NB4 (cell line): Measurements from ENCODE around the gene NTM.

Source experiments
- MYC ChIP-seq: IDR thresholded peaks from 2 replicates; pipeline ENCODE4 v1.6.1; 2011; ENCODE audit warnings: low read depth, low read length
- POLR2A ChIP-seq: IDR thresholded peaks from 2 replicates; pipeline ENCODE4 v1.6.1; 2011; ENCODE audit warnings: mild to moderate bottlenecking; ENCODE audit not compliant: insufficient read length; ENCODE audit errors: extremely low read depth
- TF ChIP-seq, protein P1 (sequence below): IDR thresholded peaks from one replicate; pipeline ENCODE4 v1.5.1; 2012; ENCODE audit warnings: low read depth, low read length

DNA sequence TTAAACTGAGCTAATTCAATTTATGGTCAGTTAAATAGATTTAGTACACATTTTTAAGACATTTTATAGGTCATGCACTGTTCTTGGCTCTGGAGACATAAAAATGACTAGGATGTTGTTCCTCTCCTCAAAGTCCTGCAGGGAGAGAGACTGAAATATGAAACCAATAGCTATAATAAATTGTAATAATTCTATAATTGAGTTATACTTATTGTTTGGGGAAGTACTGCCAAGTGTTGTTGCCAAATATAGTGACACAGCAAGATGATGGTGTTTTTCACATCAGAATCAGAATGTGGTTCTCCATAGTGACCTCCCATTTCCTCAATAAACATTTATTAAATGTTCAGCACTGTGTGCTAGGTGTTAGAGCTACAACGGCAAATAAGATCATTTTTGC is 470.6 kb downstream of the NTM start:
- TF ChIP-seq, protein P1, sequence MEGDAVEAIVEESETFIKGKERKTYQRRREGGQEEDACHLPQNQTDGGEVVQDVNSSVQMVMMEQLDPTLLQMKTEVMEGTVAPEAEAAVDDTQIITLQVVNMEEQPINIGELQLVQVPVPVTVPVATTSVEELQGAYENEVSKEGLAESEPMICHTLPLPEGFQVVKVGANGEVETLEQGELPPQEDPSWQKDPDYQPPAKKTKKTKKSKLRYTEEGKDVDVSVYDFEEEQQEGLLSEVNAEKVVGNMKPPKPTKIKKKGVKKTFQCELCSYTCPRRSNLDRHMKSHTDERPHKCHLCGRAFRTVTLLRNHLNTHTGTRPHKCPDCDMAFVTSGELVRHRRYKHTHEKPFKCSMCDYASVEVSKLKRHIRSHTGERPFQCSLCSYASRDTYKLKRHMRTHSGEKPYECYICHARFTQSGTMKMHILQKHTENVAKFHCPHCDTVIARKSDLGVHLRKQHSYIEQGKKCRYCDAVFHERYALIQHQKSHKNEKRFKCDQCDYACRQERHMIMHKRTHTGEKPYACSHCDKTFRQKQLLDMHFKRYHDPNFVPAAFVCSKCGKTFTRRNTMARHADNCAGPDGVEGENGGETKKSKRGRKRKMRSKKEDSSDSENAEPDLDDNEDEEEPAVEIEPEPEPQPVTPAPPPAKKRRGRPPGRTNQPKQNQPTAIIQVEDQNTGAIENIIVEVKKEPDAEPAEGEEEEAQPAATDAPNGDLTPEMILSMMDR, result no peak
- TF ChIP-seq POLR2A (no peak), MYC (no peak)
